Activated CD4-positive, alpha-beta T cell treated with anti-CD3 and anti-CD28 coated beads, Interleukin-2, amount 50 U/mL, for 16 hours (primary cell): ENCODE results near the gene C5AR2.
"Not testable (repeated sequence)": the region's sequence is repeated elsewhere in the genome, so short reads cannot be mapped to it uniquely, and the experiment has no call there.

ENCODE experiments used
- DNase-seq: peaks from one replicate; pipeline ENCODE4 v3.0.0-alpha.2; 2020

Gene C5AR2

GRCh38 chr19:47331931-47332547 lies at the start of gene C5AR2:
C5AR2 (plus strand) TSS chr19:47332175; CDS start chr19:47340800, 8,625 bp downstream.
- no peak for DNase-seq

- DNase-seq, result no peak
Observed at GRCh38 chr19:47283405-47284059, 48.4 kb upstream of the C5AR2 start.

DNA sequence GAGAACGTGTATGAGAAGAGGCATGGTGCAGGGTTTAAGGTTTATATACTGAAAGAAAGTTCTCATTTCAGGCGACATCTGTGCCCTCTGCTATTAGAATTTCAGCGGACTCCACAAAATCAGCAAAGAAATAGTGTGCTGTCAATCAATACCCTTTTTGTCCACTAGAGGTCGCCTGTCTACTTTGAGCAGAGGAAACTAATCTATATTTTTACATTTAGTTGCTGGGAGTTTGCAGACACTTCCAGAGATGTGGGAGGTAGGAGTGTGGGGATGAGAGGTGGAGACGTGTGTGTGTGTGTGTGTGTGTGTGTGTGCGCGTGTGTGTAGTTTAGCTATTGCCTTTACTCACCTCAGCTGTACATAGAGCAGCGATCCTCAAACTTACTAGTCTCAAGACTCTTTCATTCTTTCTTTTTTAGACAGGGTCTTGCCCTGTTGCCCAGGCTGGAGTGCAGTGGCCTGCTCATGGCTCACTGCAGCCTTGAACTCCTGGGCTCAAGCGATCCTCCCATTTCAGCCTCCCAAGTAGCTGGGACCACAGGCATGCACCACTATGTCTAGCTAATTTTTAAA lies 47.6 kb upstream of the C5AR2 start:
- DNase-seq, result peak; percentile 72

GRCh38 chr19:47296036-47296435 lies 35.9 kb upstream of the C5AR2 start:
- peak; percentile 89 for DNase-seq

- DNase-seq, result not testable (repeated sequence)
Observed at GRCh38 chr19:47300867-47301266, 31.1 kb upstream of the C5AR2 start.

DNA sequence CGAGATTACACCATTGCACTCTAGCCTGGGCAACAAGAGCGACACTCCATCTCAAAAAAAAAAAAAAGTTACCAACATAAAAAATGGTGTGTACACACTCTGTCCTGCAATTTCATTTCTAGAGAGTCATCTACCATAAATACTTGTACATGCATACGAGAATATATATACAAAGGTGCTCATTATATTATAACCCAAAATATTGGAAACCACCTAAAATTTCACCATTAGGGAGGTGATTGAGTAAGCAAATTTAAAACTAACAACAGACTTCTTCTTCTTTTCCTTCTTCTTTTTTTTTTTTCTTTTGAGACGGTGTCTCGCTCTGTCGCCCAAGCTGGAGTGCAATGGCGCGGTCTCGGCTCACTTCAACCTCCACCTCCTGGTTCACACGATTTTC lies 29.7 kb upstream of the C5AR2 start:
- no peak for DNase-seq

GRCh38 chr19:47303966-47304365 lies 28.0 kb upstream of the C5AR2 start:
- DNase-seq, result no peak

GRCh38 chr19:47305309-47305751 lies 26.6 kb upstream of the C5AR2 start:
- DNase-seq, result peak; percentile 34

DNA sequence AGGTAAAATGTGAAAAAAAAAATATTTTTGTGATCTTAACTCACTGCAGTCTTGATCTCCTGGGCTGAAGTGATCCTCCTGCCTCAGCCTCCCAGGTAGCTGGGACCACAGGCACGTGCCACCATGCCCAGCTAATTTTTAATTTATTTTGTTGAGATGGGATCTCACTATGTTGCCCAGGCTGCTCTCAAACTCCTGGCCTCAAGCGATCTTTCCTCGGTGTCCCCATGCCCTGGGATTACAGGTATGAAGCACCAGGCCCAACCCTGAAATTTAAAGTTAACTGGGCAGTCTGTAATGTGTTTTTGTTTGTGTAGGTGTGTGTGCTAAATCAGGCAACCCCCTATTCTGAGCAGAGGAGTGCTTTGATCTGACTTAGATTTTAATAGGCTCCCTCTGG lies 25.7 kb upstream of the C5AR2 start:
- DNase-seq, result no peak

- DNase-seq, result no peak
Observed at GRCh38 chr19:47309038-47309437, 22.9 kb upstream of the C5AR2 start.

- no peak for DNase-seq
Observed at GRCh38 chr19:47309608-47310007, 22.4 kb upstream of the C5AR2 start, which contains the start of gene C5AR1. C5AR1 (plus strand) TSS chr19:47309861; CDS start chr19:47309896, 35 bp downstream.

DNA sequence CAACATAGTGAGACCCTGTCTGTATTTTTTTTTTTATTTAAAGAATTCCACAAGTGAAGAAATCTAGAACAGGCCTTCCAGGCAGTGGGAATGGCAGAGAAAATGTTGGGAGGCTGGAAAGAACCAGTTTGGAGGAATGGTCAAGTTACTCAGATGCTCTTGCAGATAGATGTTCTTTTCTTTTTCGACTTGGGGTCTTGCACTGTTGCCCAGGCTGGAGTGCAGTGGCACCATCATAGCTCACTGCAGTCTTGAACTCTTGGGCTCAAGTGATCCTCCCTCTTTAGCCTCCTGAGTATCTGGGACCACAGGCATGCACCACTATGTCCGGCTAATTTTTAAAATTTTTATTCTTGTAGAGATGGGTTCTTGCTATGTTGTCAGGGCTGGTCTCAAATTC lies 21.7 kb upstream of the C5AR2 start:
- DNase-seq, result no peak

DNA sequence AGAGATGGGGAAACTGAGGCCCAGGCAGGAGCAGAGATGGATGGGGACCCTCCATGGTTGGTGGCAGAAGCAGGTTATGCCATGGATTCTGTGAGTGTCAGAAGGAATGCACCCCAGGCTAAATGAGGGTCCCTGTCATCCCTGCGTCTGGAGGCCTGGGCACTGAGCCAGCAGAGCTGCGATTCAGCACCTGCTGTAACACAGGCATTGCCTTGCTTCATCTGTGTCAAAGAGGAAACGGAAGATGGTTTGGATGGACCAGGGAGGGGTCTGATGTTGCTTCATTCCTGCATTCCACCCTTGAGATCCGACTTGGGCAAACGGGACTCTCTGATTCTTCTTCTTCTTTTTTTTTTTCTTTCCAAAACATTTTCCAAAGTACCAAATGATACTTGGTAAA lies 21.2 kb upstream of the C5AR2 start:
- DNase-seq, result no peak

GRCh38 chr19:47312366-47313006 lies 19.5 kb upstream of the C5AR2 start:
- DNase-seq, result no peak

- DNase-seq, result no peak
Observed at GRCh38 chr19:47313754-47314295, 18.1 kb upstream of the C5AR2 start.

- DNase-seq, result peak; percentile 30
Observed at GRCh38 chr19:47315125-47315821, 16.7 kb upstream of the C5AR2 start.

DNA sequence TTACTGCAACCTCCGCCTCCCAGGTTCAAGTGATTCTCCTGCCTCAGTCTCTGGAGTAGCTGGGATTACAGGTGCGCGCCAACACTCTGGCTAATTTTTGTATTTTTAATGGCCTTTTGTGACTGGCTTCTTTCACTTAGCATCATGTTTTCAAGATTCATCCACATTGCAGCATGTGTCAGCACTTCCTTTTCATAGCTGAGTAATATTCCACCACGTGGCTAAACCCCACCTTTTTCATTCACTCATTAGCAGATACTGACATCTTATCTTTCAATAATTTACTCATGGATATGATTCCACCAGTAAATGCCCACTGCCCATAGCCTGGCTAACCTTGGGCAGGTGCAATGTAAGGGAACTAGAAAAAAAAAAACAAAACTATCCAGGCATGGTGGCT lies 15.5 kb upstream of the C5AR2 start:
- DNase-seq, result no peak

DNA sequence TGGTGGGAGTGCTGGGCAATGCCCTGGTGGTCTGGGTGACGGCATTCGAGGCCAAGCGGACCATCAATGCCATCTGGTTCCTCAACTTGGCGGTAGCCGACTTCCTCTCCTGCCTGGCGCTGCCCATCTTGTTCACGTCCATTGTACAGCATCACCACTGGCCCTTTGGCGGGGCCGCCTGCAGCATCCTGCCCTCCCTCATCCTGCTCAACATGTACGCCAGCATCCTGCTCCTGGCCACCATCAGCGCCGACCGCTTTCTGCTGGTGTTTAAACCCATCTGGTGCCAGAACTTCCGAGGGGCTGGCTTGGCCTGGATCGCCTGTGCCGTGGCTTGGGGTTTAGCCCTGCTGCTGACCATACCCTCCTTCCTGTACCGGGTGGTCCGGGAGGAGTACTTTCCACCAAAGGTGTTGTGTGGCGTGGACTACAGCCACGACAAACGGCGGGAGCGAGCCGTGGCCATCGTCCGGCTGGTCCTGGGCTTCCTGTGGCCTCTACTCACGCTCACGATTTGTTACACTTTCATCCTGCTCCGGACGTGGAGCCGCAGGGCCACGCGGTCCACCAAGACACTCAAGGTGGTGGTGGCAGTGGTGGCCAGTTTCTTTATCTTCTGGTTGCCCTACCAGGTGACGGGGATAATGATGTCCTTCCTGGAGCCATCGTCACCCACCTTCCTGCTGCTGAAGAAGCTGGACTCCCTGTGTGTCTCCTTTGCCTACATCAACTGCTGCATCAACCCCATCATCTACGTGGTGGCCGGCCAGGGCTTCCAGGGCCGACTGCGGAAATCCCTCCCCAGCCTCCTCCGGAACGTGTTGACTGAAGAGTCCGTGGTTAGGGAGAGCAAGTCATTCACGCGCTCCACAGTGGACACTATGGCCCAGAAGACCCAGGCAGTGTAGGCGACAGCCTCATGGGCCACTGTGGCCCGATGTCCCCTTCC lies 11.8 kb upstream of the C5AR2 start:
- no peak for DNase-seq

- DNase-seq, result no peak
Observed at GRCh38 chr19:47321630-47322029, 10.3 kb upstream of the C5AR2 start.

DNA sequence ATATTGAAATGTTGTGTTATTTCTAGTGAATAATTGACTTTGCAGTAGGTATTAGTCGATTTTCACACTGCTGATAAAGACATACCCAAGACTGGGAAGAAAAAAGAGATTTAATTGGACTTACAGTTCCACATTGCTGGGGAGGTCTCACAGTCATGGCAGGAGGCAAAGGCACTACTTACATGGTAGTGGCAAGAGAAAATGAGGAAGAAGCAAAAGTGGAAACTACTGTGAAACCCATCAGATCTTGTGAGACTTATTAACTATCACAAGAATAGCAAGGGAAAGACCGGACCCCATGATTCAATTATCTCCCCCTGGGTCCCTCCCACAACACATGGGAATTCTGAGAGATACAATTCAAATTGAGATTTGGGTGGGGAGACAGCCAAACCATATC lies 9.9 kb upstream of the C5AR2 start:
- no peak for DNase-seq

DNA sequence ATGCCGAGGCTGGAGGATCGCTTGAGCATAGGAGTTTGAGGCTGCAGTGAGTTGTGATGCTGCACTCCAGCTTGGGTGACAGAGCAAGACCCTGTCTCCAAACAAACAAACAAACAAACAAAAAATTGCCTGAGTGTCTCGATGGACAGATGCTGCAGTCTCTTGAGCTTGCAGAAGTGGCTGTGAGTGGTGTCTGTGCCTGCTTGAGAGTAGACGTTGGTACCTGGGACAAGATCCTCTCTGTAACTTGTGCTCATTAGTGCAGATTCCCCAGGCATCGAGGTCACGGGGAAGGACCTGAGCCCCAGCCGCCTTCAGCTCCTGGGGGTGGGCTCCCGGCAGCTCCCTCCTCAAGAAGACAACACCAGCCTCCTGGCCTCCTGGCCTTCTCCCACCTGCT lies 8.6 kb upstream of the C5AR2 start:
- no peak for DNase-seq

- no peak for DNase-seq
Observed at GRCh38 chr19:47323872-47324271, 8.1 kb upstream of the C5AR2 start.
